Psoas muscle (tissue), 8 donors: Measurements from ENCODE around the gene HOXB4. TPM values are rescaled to one million over a fixed set of nuclear protein-coding genes. Genes with fewer than 3 reads are reported as not detected.

ENCODE experiments used
- ATAC-seq, 4 donors: fragments of 200-7000 bp; cut with Tn5 transposase; one replicate each; pipeline ENCODE4 v1.9.1; 2020; ENCODE audit warnings: moderate library complexity in 3 of 4, mild to moderate bottlenecking in 2 of 4
- DNase-seq, 2 donors: peaks; one replicate each; pipeline ENCODE4 v3.0.0-alpha.2; 2020
- H3K27ac ChIP-seq: fragments of 200-600 bp; one replicate; pipeline ENCODE4 v1.8.0; 2022
- H3K27me3 ChIP-seq, 3 donors: fragments of 200-600 bp in 1 of 3; one replicate each; pipeline versions ENCODE4 v1.6.1 to v1.8.0; 2013 to 2022; ENCODE audit warnings: low read length in 2 of 3, mild to moderate bottlenecking in 2 of 3, moderate library complexity in 1 of 3; ENCODE audit not compliant: insufficient read depth in 3 of 3
- H3K36me3 ChIP-seq, 2 donors: fragments of 200-600 bp in 1 of 2; one replicate each; pipeline versions ENCODE4 v1.6.1 to v1.8.0; 2013 to 2022; ENCODE audit warnings: low read depth in 1 of 2, mild to moderate bottlenecking in 1 of 2, moderate library complexity in 1 of 2; ENCODE audit not compliant: insufficient read depth in 1 of 2
- H3K4me1 ChIP-seq: fragments of 200-600 bp; one replicate; pipeline ENCODE4 v1.8.0; 2022
- H3K4me3 ChIP-seq: fragments of 200-600 bp; one replicate; pipeline ENCODE4 v1.8.0; 2022; ENCODE audit warnings: mild to moderate bottlenecking
- H3K9me3 ChIP-seq: fragments of 200-600 bp; one replicate; pipeline ENCODE4 v1.8.0; 2022
- CTCF ChIP-seq: fragments of 200-600 bp; IDR thresholded peaks from one replicate; pipeline ENCODE4 v1.8.0; 2022; ENCODE audit warnings: antibody characterized with exemption
- WGBS, 3 donors: extraction: QIAGEN DNeasy Blood & Tissue Kit; methylation state at CpG; one replicate each; pipeline versions ENCODE4 v1.1.6 to v1.1.7; 2013; 5-methylcytosine and 5-hydroxymethylcytosine counted together
- intact Hi-C, 2 donors: fragments of 100-400 bp; cut with DNase I; formaldehyde crosslinking; loops; one replicate each; pipeline versions ENCODE4 v1.11.0 to v1.14.2; 2022
- polyA plus RNA-seq, 3 donors: library from polyadenylated mRNA; stranded (reverse); fragments of 200-250 nt; gene quantifications; one replicate each; pipeline ENCODE4 v1.2.3, GENCODE V29; 2013
- total RNA-seq, 4 donors: library from RNA; stranded (reverse); fragmentation: NEBNext Ultra II Directional in 2 of 4; extraction: Animal tissue kit (Norgen Biotek cat#: 25700) in 2 of 4; gene quantifications; one replicate each; pipeline versions ENCODE4 v1.2.1 to v1.2.4, GENCODE V29; 2021 to 2023
- donor health status: healthy with polysubstance abuse.
- donor health status: DM: no; HTN: no; CAD: no; lungs with moderate emphysema.
- donor health status: Bipolar disorder and iron deficiency.
- donor health status: healthy.
- donor health status: DM: yes; HTN: yes; CAD: no.
- donor health status: DM: no; HTN: no; CAD: no.
- donor health status: DM: no; HTN: no; CAD: no.
- donor health status: DM: yes; HTN: yes; CAD: no.

HOXB4 gene
- total and polyA plus RNA-seq, 7 donors: 0.38 to 4.0 (median 0.89) TPM

- Histone ChIP-seq H3K4me3 (peak within 1 kb of the TSS; percentile 59), H3K4me1 (peaks cover under 1% of the 10 kb centered on the region), H3K9me3 (no peaks in the 10 kb centered on the region), H3K27ac (no peak within 1 kb of the TSS), H3K27me3 (peaks cover 0 to 96% (median 49%) of the 10 kb centered on the region in 3 donors), H3K36me3 (no peaks in the 10 kb centered on the region)
- TF ChIP-seq CTCF: no peak
- intact Hi-C loops: no loop called here
- DNase-seq (no peak), ATAC-seq (no peak)
- 6 to 10% (median 9%) methylated on average over 16 of the region's 16 CpGs for WGBS, 3 donors
Observed at GRCh38 chr17:48604770-48605329, 26.7 kb upstream of the HOXB4 start, which contains the start of gene HOXB6. HOXB6 (minus strand) TSS chr17:48604986; CDS start chr17:48598150, 6,836 bp downstream.

GRCh38 chr17:48603959-48604769, 26.0 kb upstream of the HOXB4 start:
- intact Hi-C loops: no loop called here
- ATAC-seq (peak in 2 of 4 donors; percentile 31 to 34), DNase-seq (peak in 1 of 2 donors; percentile 62)
- Histone ChIP-seq H3K4me3 (peak overlapping the region; percentile 59), H3K27ac (no peak overlapping the region), H3K9me3 (no peaks in the 10 kb centered on the region), H3K4me1 (no peaks in the 10 kb centered on the region), H3K27me3 (peaks cover 0 to 96% (median 47%) of the 10 kb centered on the region in 3 donors), H3K36me3 (no peaks in the 10 kb centered on the region)
- 2 to 6% (median 4%) methylated on average over 21 of the region's 21 CpGs for WGBS, 3 donors
- no peak for TF ChIP-seq CTCF

GRCh38 chr17:48601539-48602425, 23.6 kb upstream of the HOXB4 start:
- Histone ChIP-seq H3K27me3 (peaks cover 0 to 96% (median 48%) of the 10 kb centered on the region in 3 donors), H3K4me1 (peaks cover 10% of the 10 kb centered on the region), H3K4me3 (peak overlapping the region; percentile 59), H3K27ac (no peak overlapping the region), H3K9me3 (no peaks in the 10 kb centered on the region), H3K36me3 (no peaks in the 10 kb centered on the region)
- no peak for ATAC-seq
- 24 to 26% (median 24%) methylated on average over 35 of the region's 35 CpGs for WGBS, 3 donors
- intact Hi-C loops: no loop called here
- TF ChIP-seq CTCF: no peak
- no peak for DNase-seq

GRCh38 chr17:48601207-48601538, 23.0 kb upstream of the HOXB4 start:
- no peaks in the 10 kb centered on the region for H3K36me3 ChIP-seq
- DNase-seq (no peak), ATAC-seq (no peak)
- H3K9me3 ChIP-seq: no peaks in the 10 kb centered on the region
- H3K27ac ChIP-seq: no peak overlapping the region
- H3K4me3 ChIP-seq: no peak overlapping the region
- WGBS, 3 donors: 53 to 62% (median 56%) methylated on average over 4 of the region's 4 CpGs
- intact Hi-C loops: no loop called here
- H3K4me1 ChIP-seq: peaks cover 10% of the 10 kb centered on the region
- peaks cover 0 to 96% (median 45%) of the 10 kb centered on the region in 3 donors for H3K27me3 ChIP-seq
- no peak for TF ChIP-seq CTCF
